ENCODE data around the gene CLEC16A. TPM values are rescaled to one million over a fixed set of nuclear protein-coding genes. Genes with fewer than 3 reads are reported as not detected.

The CLEC16A gene
- total and polyA plus RNA-seq, 4 donors: 14.3 to 44.4 (median 26.4) TPM

DNA sequence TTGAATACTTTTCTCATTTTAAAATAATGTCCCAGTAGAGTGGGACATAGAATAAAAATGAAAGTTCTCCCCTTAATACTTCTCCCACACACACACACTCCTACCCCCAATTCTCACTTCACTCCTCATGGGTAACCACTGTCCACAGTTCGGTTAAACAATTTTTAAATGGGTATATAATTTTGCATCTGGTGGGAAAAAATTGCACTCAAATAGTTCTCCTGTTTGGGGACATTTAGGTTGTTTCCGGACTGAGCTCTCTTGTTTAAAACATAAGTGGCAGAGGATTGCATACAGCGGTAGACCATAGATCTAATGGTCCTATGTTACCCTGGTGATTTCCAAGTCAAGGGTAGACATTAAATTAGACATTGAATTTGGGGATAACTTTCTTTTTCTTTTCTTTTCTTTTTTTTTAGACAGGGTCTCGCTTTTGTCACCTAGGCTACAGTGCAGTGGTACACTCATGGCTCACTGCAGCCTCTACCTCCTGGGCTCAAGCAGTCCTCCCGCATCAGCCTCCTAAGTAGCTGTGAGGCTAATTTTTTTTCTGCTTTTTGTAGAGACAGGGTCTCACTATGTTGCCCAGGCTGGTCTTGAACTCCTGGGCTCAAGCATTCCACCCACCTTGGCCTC lies 173.3 kb downstream of the CLEC16A start:
- Histone ChIP-seq H3K9me3 (ENCODE audit: control insufficient read depth in 4 of 4, insufficient read depth in 3 of 4, low read length in 3 of 4) (no peaks in the 10 kb centered on the region), H3K4me3 (no peak overlapping the region), H3K27me3 (ENCODE audit: control insufficient read depth in 3 of 3, insufficient read depth in 3 of 3, low read length in 2 of 3) (no peaks in the 10 kb centered on the region), H3K9ac (ENCODE audit: insufficient read depth in 1 of 2, low read length in 2 of 2) (no peak overlapping the region), H3K27ac (ENCODE audit: low read depth in 1 of 2, low read length in 1 of 2) (no peak overlapping the region), H3K36me3 (ENCODE audit: control insufficient read depth in 4 of 4, insufficient read depth in 4 of 4, low read length in 4 of 4) (peaks cover 0 to 8% (median 3%) of the 10 kb centered on the region in 4 donors), H3K4me1 (ENCODE audit: control insufficient read depth in 5 of 5, insufficient read depth in 5 of 5, low read length in 5 of 5) (peaks cover 0 to 21% (median 11%) of the 10 kb centered on the region in 5 donors)
- DNase-seq (no peak), ATAC-seq (ENCODE audit: insufficient read depth, low FRiP score) (no peak)
- no peak for TF ChIP-seq CTCF (IDR thresholded peaks at IDR 0.05; ENCODE audit: control extremely low read depth, extremely low read depth)
- WGBS, 2 donors: 76 to 85% methylated on average over 5 of the region's 5 CpGs

- no peak overlapping the region for H3K9ac ChIP-seq (ENCODE audit: insufficient read depth in 1 of 2, low read length in 2 of 2)
- peaks cover 0 to 20% (median 11%) of the 10 kb centered on the region in 5 donors for H3K4me1 ChIP-seq (ENCODE audit: control insufficient read depth in 5 of 5, insufficient read depth in 5 of 5, low read length in 5 of 5)
- no peak for ATAC-seq (ENCODE audit: insufficient read depth, low FRiP score)
- no peak for DNase-seq
- no peak overlapping the region for H3K27ac ChIP-seq (ENCODE audit: low read depth in 1 of 2, low read length in 1 of 2)
- no peak overlapping the region for H3K4me3 ChIP-seq
- H3K27me3 ChIP-seq (ENCODE audit: control insufficient read depth in 3 of 3, insufficient read depth in 3 of 3, low read length in 2 of 3): no peaks in the 10 kb centered on the region
- H3K9me3 ChIP-seq (ENCODE audit: control insufficient read depth in 4 of 4, insufficient read depth in 3 of 4, low read length in 3 of 4): no peaks in the 10 kb centered on the region
- no peak for TF ChIP-seq CTCF (IDR thresholded peaks at IDR 0.05; ENCODE audit: control extremely low read depth, extremely low read depth)
- 49 to 73% methylated on average over 2 of the region's 2 CpGs for WGBS, 2 donors
- H3K36me3 ChIP-seq (ENCODE audit: control insufficient read depth in 4 of 4, insufficient read depth in 4 of 4, low read length in 4 of 4): peaks cover 3 to 10% (median 4%) of the 10 kb centered on the region in 4 donors
Observed at GRCh38 chr16:11118479-11118878, 174.1 kb downstream of the CLEC16A start.

DNA sequence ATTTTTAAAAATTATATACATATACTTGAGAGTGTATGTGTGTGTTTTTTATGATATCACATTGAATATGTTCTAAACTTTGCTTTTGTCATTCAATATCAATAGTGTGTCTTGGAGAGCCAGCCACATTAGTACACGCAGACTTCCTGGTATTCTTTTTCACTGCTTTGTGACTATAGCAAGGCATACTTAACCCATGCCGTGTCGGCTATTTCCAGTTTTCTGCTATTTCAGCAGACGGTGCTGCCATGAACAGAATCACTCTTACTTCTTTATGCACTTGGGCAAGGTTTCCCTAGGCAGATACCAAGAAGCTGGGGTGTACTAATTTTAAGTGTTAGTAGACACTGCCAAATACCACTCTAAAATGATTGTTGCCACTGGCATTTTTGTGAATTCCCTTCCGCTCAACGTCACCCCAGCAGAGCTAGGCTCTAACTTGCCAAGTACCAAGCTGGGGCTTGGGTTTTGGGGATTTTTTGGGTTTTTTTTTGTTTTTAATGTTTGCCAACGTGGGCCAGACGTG lies 176.8 kb downstream of the CLEC16A start:
- 77 to 89% methylated on average over 8 of the region's 8 CpGs for WGBS, 2 donors
- H3K4me1 ChIP-seq (ENCODE audit: control insufficient read depth in 5 of 5, insufficient read depth in 5 of 5, low read length in 5 of 5): peaks cover 0 to 17% (median 5%) of the 10 kb centered on the region in 5 donors
- H3K36me3 ChIP-seq (ENCODE audit: control insufficient read depth in 4 of 4, insufficient read depth in 4 of 4, low read length in 4 of 4): peaks cover 7 to 29% (median 11%) of the 10 kb centered on the region in 4 donors
- TF ChIP-seq CTCF (IDR thresholded peaks at IDR 0.05; ENCODE audit: control extremely low read depth, extremely low read depth): no peak
- DNase-seq: peak in 1 of 3 donors; percentile 44
- H3K9ac ChIP-seq (ENCODE audit: insufficient read depth in 1 of 2, low read length in 2 of 2): no peak overlapping the region
- H3K27ac ChIP-seq (ENCODE audit: low read depth in 1 of 2, low read length in 1 of 2): no peak overlapping the region
- H3K4me3 ChIP-seq: no peak overlapping the region
- no peaks in the 10 kb centered on the region for H3K9me3 ChIP-seq (ENCODE audit: control insufficient read depth in 4 of 4, insufficient read depth in 3 of 4, low read length in 3 of 4)
- no peaks in the 10 kb centered on the region for H3K27me3 ChIP-seq (ENCODE audit: control insufficient read depth in 3 of 3, insufficient read depth in 3 of 3, low read length in 2 of 3)
- no peak for ATAC-seq (ENCODE audit: insufficient read depth, low FRiP score)

Data from lung (tissue), 12 donors.